NCI-H146 treated with DMSO at 0.1 percent for 48 hours (cell line): ENCODE data around the gene LDLRAD1.
"Not testable (repeated sequence)": the region's sequence is repeated elsewhere in the genome, so short reads cannot be mapped to it uniquely, and the experiment has no call there.

Source experiments
- DNase-seq: peaks from one replicate; lab custom pipeline; 2025; ENCODE audit not compliant: unreplicated experiment; lab: John Stamatoyannopoulos, UW

The LDLRAD1 gene

GRCh38 chr1:53995683-53996082 is 22.3 kb downstream of the LDLRAD1 start:
- no peak for DNase-seq

GRCh38 chr1:53994516-53994915 is 23.5 kb downstream of the LDLRAD1 start:
- not testable (repeated sequence) for DNase-seq

DNA sequence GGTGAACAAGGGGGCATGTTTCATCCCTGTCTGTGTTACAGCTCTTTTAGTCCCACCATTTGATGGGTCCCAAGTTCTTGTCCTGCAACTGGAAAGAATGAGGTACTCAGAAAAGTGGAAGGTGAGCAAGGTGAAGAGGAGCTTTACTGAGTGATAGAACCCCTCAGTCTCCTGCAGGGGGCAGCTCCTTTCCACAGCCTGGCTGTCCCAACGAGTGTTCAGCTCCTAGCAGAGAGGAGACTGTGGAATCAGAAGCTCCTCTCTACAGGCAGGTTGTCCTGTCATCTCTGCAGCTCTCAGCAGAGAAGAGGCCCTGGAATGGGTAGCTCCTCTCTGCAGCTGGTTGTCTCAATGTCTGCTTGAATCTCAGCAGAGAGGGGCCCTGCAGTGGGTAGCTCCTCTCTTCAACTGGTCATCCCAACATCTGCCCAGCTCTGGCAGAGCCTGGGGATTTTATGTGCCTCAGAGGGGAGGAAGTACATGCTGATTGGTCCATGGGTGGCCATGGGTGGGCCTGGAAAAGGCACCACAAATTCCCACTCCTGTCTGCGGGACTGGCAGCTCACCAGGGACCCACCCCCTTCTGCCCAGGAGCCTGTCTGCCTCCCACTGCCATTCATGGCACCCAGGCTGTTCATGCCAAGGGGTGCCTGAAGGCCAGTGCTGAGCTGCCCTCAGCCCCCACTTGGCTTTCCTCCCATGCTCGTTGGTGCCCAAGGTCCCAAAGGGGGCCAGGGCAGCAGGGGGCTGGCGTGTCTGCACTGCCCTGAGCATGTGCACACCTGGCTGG is 25.7 kb downstream of the LDLRAD1 start:
- DNase-seq, result no peak

- DNase-seq, result no peak
Observed at GRCh38 chr1:53987880-53988279, 30.1 kb downstream of the LDLRAD1 start.

GRCh38 chr1:53986458-53986857 is 31.5 kb downstream of the LDLRAD1 start:
- no peak for DNase-seq

DNA sequence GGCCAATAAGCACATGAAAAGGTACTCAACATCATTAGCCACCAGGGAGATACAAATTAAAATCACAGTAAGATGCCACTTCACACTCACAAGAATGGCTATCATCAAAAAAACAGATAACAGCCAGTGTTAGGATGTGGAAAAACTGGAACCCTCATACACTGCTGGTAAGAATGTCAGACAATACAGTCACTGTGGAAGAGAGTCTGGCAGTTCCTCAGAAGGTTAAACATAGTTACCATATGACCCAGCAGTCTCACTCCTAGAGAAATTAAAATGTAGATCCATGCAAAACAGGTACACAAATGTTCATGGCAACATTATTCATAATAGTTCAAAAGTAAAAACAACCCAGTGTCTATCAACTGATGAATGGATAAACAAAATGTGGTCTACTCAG is 33.3 kb downstream of the LDLRAD1 start:
- no peak for DNase-seq

GRCh38 chr1:53982763-53983104 is 35.3 kb downstream of the LDLRAD1 start:
- DNase-seq, result no peak

DNA sequence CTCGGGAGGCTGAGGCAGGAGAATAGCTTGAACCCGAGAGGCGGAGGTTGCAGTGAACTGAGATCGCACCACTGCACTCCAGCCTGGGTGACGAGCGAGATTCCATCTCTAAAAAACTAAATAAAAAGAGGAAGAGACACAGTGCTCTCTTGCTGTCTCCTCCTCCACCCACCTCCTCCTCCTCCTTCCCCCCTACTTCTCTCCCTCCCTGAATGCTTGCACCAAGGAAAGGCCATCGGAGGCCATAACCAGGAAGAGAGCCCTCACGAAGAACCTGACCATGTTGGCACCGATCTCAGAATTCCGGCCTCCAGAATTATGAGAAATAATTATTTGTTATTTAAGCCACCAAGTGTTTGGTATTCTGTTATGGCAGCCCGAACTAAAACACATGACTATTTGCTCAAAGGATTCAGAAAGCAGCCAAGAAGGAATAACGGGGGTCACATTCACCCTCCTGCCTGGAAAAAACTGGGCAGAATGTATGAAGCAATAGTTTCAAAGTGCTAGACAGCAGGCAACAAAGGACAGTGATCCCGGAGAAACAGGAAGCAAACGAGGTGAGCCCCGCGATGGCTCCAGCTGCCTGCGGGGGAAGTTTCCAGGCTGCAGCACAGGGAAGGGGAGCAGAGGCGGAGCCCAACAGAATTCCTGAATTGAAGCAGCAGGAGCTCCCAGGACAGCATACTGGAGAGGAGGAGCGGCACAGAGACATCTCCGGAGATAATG is 35.8 kb downstream of the LDLRAD1 start:
- peak; percentile 12 for DNase-seq

DNA sequence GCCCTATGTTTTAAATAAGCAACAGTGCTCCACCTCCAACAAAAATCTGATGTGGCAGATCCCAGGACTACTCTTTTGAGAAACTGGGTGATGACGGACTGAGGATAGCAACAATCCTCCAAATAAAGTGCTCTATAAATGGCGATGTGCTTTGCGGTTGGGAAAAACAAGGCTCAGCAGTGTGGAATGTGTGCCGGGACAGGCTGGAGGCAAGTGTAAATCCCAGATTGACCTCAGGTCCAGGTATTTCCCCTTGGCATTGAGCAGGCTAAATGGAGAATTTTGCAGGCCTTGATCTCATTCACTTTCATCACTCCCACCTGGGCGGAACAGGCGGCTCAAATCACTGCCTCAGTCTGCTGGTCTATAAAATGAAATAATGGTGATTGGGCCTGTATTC is 36.8 kb downstream of the LDLRAD1 start:
- no peak for DNase-seq

- no peak for DNase-seq
Observed at GRCh38 chr1:53979712-53980450, 38.1 kb downstream of the LDLRAD1 start.

DNA sequence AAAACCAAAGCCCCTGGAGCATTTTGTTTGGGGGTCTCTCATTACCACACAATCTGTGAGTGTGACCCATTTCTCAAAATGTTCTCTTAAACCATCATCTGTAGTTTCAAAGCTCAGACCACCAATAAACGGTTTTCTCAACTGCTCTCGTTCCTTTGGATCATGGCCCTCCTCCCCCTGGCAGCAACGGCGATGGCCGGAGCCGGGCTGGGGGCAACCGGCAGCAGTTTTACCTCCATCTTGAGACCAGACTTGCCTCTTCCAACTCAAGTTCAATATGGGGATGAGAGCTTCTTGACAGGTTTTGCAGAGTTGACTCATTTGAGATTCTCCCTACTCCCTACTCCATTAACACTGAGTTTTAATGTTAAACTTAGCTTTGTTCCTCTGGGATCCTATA is 42.1 kb downstream of the LDLRAD1 start:
- DNase-seq, result no peak

DNA sequence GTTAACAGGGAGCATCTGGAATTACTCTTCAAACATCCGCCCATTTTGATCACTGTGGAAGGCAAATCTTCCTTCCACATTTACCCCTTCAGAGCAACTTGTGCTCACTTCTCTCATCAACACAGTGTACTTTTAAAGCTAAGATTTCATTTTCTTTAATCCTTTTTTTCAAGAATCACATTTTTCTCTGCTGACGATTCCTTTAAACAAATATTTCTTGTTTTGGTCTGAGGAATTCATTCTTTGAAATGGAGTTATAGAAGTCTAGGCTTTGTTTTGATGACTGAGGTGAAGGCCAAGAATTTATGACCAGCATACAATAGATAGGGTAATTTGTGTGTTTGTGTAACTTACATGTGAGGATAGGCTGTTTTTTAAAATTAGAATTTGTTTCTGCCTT is 46.3 kb downstream of the LDLRAD1 start:
- no peak for DNase-seq

DNA sequence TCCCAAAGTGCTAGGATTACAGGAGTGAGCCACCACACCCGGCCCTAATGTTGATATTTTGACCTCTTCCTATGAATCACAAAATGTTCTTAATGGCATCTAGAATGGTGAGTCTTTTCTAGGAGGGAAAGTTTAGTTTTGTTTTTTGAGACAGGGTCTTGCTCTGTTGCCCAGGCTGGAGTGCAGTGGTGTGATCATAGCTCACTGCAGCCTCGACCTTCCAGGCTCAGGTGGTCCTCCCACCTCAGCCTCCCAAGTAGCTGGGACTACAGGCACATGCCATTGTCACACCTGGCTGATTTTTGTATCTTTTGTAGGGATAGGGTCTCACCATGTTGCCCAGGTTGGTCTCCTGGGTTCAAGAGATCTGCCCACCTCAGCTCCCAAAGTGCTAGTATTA is 48.7 kb downstream of the LDLRAD1 start:
- DNase-seq, result not testable (repeated sequence)

DNA sequence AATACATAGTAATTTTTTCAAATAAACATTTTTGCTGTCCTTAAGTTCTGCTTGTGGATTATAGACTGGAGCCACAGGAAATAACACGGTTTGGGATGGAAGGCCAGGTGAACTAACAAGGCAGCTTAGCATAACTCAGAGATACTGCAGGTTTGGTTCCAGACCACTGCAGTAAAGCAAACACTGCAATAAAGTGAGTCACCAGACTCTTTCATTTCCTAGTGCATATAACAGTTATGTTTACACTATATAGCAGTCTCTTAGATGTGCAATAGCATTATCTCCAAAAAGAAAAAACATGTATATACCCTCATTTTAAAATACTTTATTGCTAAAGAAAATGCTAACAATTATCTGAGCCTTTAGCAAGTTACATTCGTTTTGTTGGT is 49.9 kb downstream of the LDLRAD1 start:
- peak; percentile 31 for DNase-seq

DNA sequence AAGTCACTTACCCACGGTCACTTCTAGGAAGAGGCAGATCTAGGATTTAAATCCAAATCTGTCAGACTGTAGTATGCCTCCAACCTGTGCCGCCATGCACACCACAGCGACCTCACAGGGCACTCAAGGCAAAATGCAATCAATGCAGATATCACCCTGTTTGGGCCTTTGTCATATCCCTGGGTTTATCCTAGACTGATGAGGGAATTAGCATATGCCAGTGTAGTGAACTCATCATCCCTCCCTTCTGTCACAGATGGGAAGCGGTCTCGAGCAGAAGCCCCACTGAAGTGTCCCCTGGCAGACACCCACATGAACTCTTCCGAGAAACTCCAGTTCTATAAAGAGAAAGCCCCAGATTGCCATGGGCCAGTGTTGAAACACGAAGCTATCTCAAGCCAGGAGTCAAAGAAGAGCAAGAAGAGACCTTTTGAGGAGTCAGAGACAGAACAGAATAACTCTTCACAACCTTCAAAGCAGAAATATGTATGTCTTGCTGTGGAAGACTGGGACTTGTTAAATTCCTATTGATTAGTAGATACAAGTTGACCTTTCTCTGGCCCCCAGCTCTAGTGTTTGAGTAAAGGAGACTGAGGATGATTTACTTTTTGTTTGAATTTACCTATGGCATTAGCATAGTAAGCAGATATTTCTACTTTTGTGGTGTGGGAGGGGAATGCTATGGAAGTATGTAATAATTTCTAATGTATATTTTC is 50.4 kb downstream of the LDLRAD1 start:
- no peak for DNase-seq

DNA sequence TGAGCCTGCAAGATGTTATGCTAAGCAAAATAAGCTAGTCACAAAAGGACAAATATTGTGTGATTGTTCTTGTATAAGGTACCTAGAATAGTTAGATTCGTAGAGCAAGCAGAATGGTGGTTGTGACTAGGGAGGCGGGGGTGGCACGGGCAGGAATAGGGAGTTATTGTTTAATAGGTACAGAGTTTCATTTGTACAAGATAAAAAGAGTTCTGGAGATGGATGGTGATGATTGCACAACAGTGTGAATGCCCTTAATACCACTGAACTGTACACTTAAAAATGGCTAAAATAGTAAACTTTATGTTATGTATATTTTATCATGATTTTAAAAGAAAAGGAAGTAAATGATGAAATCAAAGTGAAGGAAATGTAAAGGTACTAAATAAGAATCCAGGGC is 51.2 kb downstream of the LDLRAD1 start:
- DNase-seq, result no peak

- no peak for DNase-seq
Observed at GRCh38 chr1:53964109-53964508, 53.9 kb downstream of the LDLRAD1 start.

GRCh38 chr1:53963460-53963859 is 54.5 kb downstream of the LDLRAD1 start:
- no peak for DNase-seq

DNA sequence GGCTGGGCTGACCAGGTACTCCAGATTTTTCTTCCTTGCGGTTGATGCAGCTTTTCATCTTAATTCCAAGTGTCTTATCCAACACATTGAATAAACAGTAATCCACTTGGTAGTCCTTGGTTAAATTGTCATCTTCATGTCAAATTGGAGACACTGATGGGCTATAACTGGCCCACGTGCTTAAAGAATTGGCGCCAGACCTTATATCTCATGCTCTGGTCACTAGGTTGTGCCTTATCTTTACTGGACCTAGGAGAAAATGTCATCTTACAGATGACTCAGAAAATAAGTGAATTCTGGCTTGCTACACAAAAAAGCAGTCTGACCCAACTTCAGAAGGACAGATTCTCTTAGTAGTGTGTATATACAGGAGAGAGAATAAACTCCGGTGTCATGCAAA is 55.6 kb downstream of the LDLRAD1 start:
- DNase-seq, result no peak

DNA sequence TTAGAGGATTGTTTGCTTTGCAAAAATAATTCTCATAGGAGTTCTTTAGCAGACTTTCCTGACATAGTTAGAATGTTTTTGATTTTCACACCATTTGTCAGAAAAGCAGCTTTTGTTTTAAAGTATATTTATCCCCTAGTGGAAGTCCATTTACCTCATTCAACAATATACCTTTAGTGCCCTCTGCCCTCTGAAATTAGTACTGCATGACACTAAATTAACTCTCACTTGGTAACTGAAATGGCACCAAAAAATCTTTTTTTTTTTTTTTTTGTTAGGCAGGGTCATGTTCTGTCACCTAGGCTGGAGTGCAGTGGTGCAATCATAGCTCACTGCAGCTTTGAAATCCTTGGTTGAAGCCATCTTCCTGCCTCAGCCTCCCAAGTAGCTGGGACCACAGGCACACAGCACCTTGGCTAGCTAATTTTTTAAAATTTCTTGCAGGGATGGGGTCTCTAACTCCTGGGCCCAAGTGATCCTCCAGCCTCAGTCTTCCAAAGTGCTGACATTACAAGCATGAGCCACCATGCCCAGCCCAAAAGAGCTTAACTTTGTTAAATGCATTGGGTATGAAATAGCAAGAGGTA is 58.2 kb downstream of the LDLRAD1 start:
- DNase-seq, result no peak
